HepG2 (cell line): ENCODE results near the gene TCF19. TPM values are rescaled to one million over a fixed set of nuclear protein-coding genes. Genes with fewer than 3 reads are reported as not detected.

Experiments used
- AHR ChIP-seq: IDR thresholded peaks from 2 replicates; pipeline ENCODE4 v1.6.1; 2018; ENCODE audit warnings: missing genetic modification reagents, missing compliant biosample characterization
- EEA1 ChIP-seq: sonication (generic); formaldehyde crosslinking; IDR thresholded peaks from 2 replicates; pipeline ENCODE4 v1.5.1; 2020; ENCODE audit warnings: mild to moderate bottlenecking, missing genetic modification reagents, borderline replicate concordance
- ELF1 ChIP-seq: sonication (generic); formaldehyde crosslinking; IDR thresholded peaks from 2 replicates; pipeline ENCODE4 v1.4.0; 2020; ENCODE audit warnings: missing genetic modification reagents
- EP300 ChIP-seq, 3 experiments: sonication (generic) in 1 of 3; formaldehyde crosslinking in 1 of 3; IDR thresholded peaks; 2 replicates each; pipeline versions ENCODE4 v1.5.1 to v1.6.1; 2011 to 2020; ENCODE audit warnings: low read depth in 2 of 3, low read length in 2 of 3, borderline replicate concordance in 1 of 3, improper control_type of control experiment in 1 of 3, mild to moderate bottlenecking in 1 of 3, missing genetic modification reagents in 1 of 3, moderate library complexity in 1 of 3
- NFE2 ChIP-seq: sonication (generic); formaldehyde crosslinking; IDR thresholded peaks from 2 replicates; pipeline ENCODE4 v1.4.0; 2020; ENCODE audit warnings: missing genetic modification reagents
- PAX8 ChIP-seq: sonication (generic); formaldehyde crosslinking; IDR thresholded peaks from 2 replicates; pipeline ENCODE4 v1.8.0; 2022; ENCODE audit warnings: mild to moderate bottlenecking, missing genetic modification reagents, borderline replicate concordance
- RBM22 ChIP-seq: fragments of 200-400 bp; formaldehyde crosslinking; optimal IDR thresholded peaks from 2 replicates; pipeline ENCODE3; 2017; ENCODE audit warnings: mild to moderate bottlenecking, low read length, moderate library complexity
- SMARCE1 ChIP-seq: fragments of 450-650 bp; IDR thresholded peaks from 2 replicates; pipeline ENCODE4 v1.6.1; 2017; ENCODE audit warnings: borderline replicate concordance
- YY1 ChIP-seq: IDR thresholded peaks from 2 replicates; pipeline ENCODE4 v1.6.1; 2011; ENCODE audit warnings: low read length, low read depth, moderate library complexity, mild to moderate bottlenecking; ENCODE audit not compliant: insufficient read depth, insufficient replicate concordance
- ZBTB40 ChIP-seq, 2 experiments: fragments of 450-650 bp in 1 of 2; sonication (generic) in 1 of 2; formaldehyde crosslinking in 1 of 2; IDR thresholded peaks; 2 replicates each; pipeline versions ENCODE4 v1.6.1 to v1.8.0; 2016 to 2022; ENCODE audit warnings: antibody characterized with exemption in 1 of 2, mild to moderate bottlenecking in 1 of 2, missing genetic modification reagents in 1 of 2
- ZFP36L2 ChIP-seq: sonication (generic); formaldehyde crosslinking; IDR thresholded peaks from 2 replicates; pipeline ENCODE4 v1.4.0; 2020; ENCODE audit warnings: missing genetic modification reagents
- ZNF34 ChIP-seq: sonication (generic); formaldehyde crosslinking; IDR thresholded peaks from 2 replicates; pipeline ENCODE4 v1.4.0; 2020; ENCODE audit warnings: mild to moderate bottlenecking, missing genetic modification reagents, borderline replicate concordance
- ZNF468 ChIP-seq: sonication (generic); formaldehyde crosslinking; IDR thresholded peaks from 2 replicates; pipeline ENCODE4 v1.8.0; 2022; ENCODE audit warnings: mild to moderate bottlenecking, moderate library complexity, missing genetic modification reagents
- ZNF670 ChIP-seq: sonication (generic); formaldehyde crosslinking; IDR thresholded peaks from 2 replicates; pipeline ENCODE4 v1.8.0; 2022; ENCODE audit warnings: mild to moderate bottlenecking, missing genetic modification reagents, borderline replicate concordance
- ZNF800 ChIP-seq: sonication (generic); formaldehyde crosslinking; IDR thresholded peaks from 2 replicates; pipeline ENCODE4 v1.4.0; 2020; ENCODE audit warnings: missing genetic modification reagents
- polyA plus RNA-seq, 8 experiments: library from polyadenylated mRNA; depleted of rRNA in 3 of 8; stranded (reverse) in 7 of 8; unstranded in 1 of 8; fragments of >200 nt; fragmentation: Illumina TruSeq in 4 of 8; extraction: Trizol in 4 of 8; gene quantifications; 2 replicates each; pipeline versions ENCODE4 v1.2.1 to v1.2.3, GENCODE V29; 2011 to 2016; ENCODE audit warnings: low read depth in 4 of 8, missing spikeins in 1 of 8, mixed read lengths in 1 of 8; ENCODE audit not compliant: insufficient read depth in 1 of 8
- total RNA-seq, 5 experiments: library from RNA; depleted of rRNA; stranded (reverse); fragments of >200 nt; fragmentation: Illumina TruSeq; extraction: Trizol; gene quantifications; 2 replicates each; pipeline ENCODE4 v1.2.3, GENCODE V29; 2016; ENCODE audit warnings: low read depth in 1 of 5
- TF ChIP-seq, protein P1 (sequence below): fragments of 450-650 bp; IDR thresholded peaks from 2 replicates; pipeline ENCODE4 v1.6.1; 2016

Gene TCF19
- total and polyA plus RNA-seq, 2 of the 13 experiments (the other 11 are each of a cell fraction or from before 2014, with no cell fraction given), result 4.9 to 22.2 TPM

DNA sequence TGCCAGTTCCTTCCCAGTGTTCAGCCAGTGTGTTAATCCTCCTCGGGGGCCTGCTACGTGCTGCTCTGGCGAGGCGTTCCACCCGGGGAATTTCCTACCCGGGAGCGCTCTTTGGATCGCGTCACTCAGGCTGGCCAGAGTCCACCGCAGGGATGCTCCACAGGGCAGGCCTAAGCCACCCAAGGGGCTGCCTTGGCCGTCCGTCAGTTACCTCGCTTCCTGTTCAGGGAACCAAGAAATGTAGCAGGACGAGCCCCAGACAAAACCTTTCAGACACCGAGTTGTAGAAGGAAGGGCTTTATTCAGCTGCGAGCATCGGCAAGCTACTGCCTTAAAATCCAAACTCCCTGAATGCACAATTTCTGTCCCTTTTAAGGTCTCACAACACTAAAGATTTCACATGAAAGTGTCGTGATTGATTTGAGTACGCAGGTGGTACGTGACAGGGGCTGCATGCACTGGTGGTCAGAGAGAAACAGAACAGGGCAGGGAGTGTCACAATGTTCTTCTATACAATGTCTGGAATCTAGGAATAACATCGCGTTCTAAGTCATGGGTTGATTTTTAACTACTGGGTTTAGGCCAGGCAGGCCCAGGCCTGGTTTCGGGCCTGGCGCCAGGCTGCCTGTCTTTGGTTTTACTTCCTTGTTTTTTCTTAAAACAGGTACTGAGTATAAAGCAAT, 27.8 kb downstream of the TCF19 start (continued):
- TF ChIP-seq ZNF800 (peak; percentile 64; the same call in 1 of the 2 replicates), EEA1 (CRISPR knock-in tag) (no peak), ZBTB40 (IDR thresholded peaks at IDR 0.05) (no peak), ZBTB40 (CRISPR knock-in tag; IDR thresholded peaks at IDR 0.05) (peak; percentile 61; the same call in 1 of the 2 replicates), PAX8 (CRISPR knock-in tag) (no peak), EP300 (IDR thresholded peaks at IDR 0.05; ENCODE audit: low read depth in 2 of 2, low read length in 2 of 2) (peak in 1 of 2 experiments; percentile 22; a peak in 1 of 4 replicates), EP300 (CRISPR knock-in tag; IDR thresholded peaks at IDR 0.05; ENCODE audit: borderline replicate concordance) (no peak), ZFP36L2 (CRISPR knock-in tag) (no peak), YY1 (peak; percentile 62), ZNF34 (CRISPR knock-in tag) (no peak), SMARCE1 (no peak), ZNF468 (0 out of 2 replicates have a peak, but pooled peaks have one; percentile 58), NFE2 (CRISPR knock-in tag) (no peak), ZNF670 (CRISPR knock-in tag) (no peak; the same call in 1 of the 2 replicates), ELF1 (CRISPR knock-in tag) (peak; percentile 60), RBM22 (no peak), AHR (CRISPR knock-in tag) (no peak; the same call in 1 of the 2 replicates)
- TF ChIP-seq, protein P1, sequence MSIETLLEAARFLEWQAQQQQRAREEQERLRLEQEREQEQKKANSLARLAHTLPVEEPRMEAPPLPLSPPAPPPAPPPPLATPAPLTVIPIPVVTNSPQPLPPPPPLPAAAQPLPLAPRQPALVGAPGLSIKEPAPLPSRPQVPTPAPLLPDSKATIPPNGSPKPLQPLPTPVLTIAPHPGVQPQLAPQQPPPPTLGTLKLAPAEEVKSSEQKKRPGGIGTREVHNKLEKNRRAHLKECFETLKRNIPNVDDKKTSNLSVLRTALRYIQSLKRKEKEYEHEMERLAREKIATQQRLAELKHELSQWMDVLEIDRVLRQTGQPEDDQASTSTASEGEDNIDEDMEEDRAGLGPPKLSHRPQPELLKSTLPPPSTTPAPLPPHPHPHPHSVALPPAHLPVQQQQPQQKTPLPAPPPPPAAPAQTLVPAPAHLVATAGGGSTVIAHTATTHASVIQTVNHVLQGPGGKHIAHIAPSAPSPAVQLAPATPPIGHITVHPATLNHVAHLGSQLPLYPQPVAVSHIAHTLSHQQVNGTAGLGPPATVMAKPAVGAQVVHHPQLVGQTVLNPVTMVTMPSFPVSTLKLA, result no peak
